HEK293 (cell line): Measurements from ENCODE around the gene CTTN.

Source experiments
- CTCF ChIA-PET: fragments of 350-600 bp; formaldehyde crosslinking; extraction: SDS; loops from one replicate; lab custom pipeline; 2021; ENCODE audit warnings: antibody characterized with exemption; lab: Yijun Ruan, JAX
- POLR2A ChIA-PET: fragments of 300-600 bp; formaldehyde crosslinking; extraction: SDS; loops from one replicate; lab custom pipeline; 2020; ENCODE audit warnings: antibody characterized with exemption, inconsistent platforms; lab: Yijun Ruan, JAX
- H3K27ac ChIP-seq: fragments of 200-500 bp; sonication (Bioruptor generic); 2 replicates; pipeline ENCODE4 v1.5.1; 2014; ENCODE audit warnings: low read depth, low read length, control low read depth, inconsistent platforms; ENCODE audit errors: extremely low read depth
- H3K36me3 ChIP-seq, 2 experiments: fragments of 200-500 bp in 1 of 2; sonication (Bioruptor generic) in 1 of 2; 1 replicate in 1 of 2; 2 replicates in 1 of 2; pipeline ENCODE4 v1.5.1; 2014 to 2017; ENCODE audit warnings: inconsistent platforms in 2 of 2, low read length in 2 of 2; ENCODE audit not compliant: control insufficient read depth in 2 of 2, insufficient read depth in 1 of 2
- H3K4me1 ChIP-seq: fragments of 200-500 bp; sonication (Bioruptor generic); 2 replicates; pipeline ENCODE4 v1.5.1; 2014; ENCODE audit warnings: mild to moderate bottlenecking, low read length, inconsistent platforms; ENCODE audit not compliant: control insufficient read depth, insufficient read depth
- H3K4me3 ChIP-seq: 2 replicates; pipeline ENCODE4 v1.5.1; 2011; ENCODE audit warnings: low read depth, mild to moderate bottlenecking, control low read depth, low read length, moderate library complexity
- H3K9me3 ChIP-seq: fragments of 200-500 bp; sonication (Bioruptor generic); 2 replicates; pipeline ENCODE4 v1.5.1; 2014; ENCODE audit warnings: low read depth, low read length, inconsistent platforms; ENCODE audit not compliant: control insufficient read depth, insufficient read depth
- EGR2 ChIP-seq: fragments of 450-650 bp; formaldehyde crosslinking; IDR thresholded peaks from 2 replicates; pipeline ENCODE4 v1.5.1; 2016; ENCODE audit warnings: low read depth, missing biosample characterization, missing genetic modification characterization
- GLIS2 ChIP-seq: fragments of 450-650 bp; formaldehyde crosslinking; IDR thresholded peaks from 2 replicates; pipeline ENCODE4 v1.5.1; 2016; ENCODE audit warnings: missing biosample characterization, missing genetic modification characterization
- KLF10 ChIP-seq: fragments of 450-650 bp; IDR thresholded peaks from 2 replicates; pipeline ENCODE4 v1.5.1; 2018; ENCODE audit warnings: missing biosample characterization, mild to moderate bottlenecking, missing genetic modification characterization
- KLF16 ChIP-seq: fragments of 450-650 bp; formaldehyde crosslinking; IDR thresholded peaks from 2 replicates; pipeline ENCODE4 v1.5.1; 2017; ENCODE audit warnings: missing biosample characterization, missing genetic modification characterization
- MZF1 ChIP-seq: fragments of 450-650 bp; formaldehyde crosslinking; IDR thresholded peaks from 2 replicates; pipeline ENCODE4 v1.5.1; 2017; ENCODE audit warnings: missing biosample characterization, missing genetic modification characterization, borderline replicate concordance
- OSR2 ChIP-seq: fragments of 450-650 bp; formaldehyde crosslinking; IDR thresholded peaks from 2 replicates; pipeline ENCODE4 v1.5.1; 2016; ENCODE audit warnings: missing biosample characterization, missing genetic modification characterization
- RBAK ChIP-seq: fragments of 450-650 bp; formaldehyde crosslinking; IDR thresholded peaks from 2 replicates; pipeline ENCODE4 v1.5.1; 2016; ENCODE audit warnings: missing biosample characterization, missing genetic modification characterization
- REPIN1 ChIP-seq: fragments of 450-650 bp; formaldehyde crosslinking; IDR thresholded peaks from 2 replicates; pipeline ENCODE4 v1.5.1; 2017; ENCODE audit warnings: missing biosample characterization, missing genetic modification characterization, low read depth
- SCRT2 ChIP-seq: fragments of 450-650 bp; formaldehyde crosslinking; IDR thresholded peaks from 2 replicates; pipeline ENCODE4 v1.5.1; 2016; ENCODE audit warnings: missing biosample characterization, missing genetic modification characterization
- SP3 ChIP-seq: fragments of 450-650 bp; formaldehyde crosslinking; IDR thresholded peaks from 2 replicates; pipeline ENCODE4 v1.5.1; 2016; ENCODE audit warnings: missing biosample characterization, missing genetic modification characterization
- WT1 ChIP-seq: fragments of 450-650 bp; formaldehyde crosslinking; IDR thresholded peaks from 2 replicates; pipeline ENCODE4 v1.5.1; 2016; ENCODE audit warnings: missing biosample characterization, missing genetic modification characterization
- ZBTB7A ChIP-seq: fragments of 450-650 bp; formaldehyde crosslinking; IDR thresholded peaks from 2 replicates; pipeline ENCODE4 v1.5.1; 2016; ENCODE audit warnings: low read depth, missing biosample characterization, missing genetic modification characterization
- ZBTB8A ChIP-seq: fragments of 450-650 bp; formaldehyde crosslinking; IDR thresholded peaks from 2 replicates; pipeline ENCODE4 v1.5.1; 2016; ENCODE audit warnings: missing biosample characterization, missing genetic modification characterization
- ZNF121 ChIP-seq: fragments of 450-650 bp; formaldehyde crosslinking; IDR thresholded peaks from 2 replicates; pipeline ENCODE4 v1.5.1; 2016; ENCODE audit warnings: missing biosample characterization, missing genetic modification characterization
- ZNF354C ChIP-seq: fragments of 450-650 bp; formaldehyde crosslinking; IDR thresholded peaks from 2 replicates; pipeline ENCODE4 v1.5.1; 2016; ENCODE audit warnings: missing biosample characterization, missing genetic modification characterization, low read depth, borderline replicate concordance
- ZNF394 ChIP-seq: fragments of 450-650 bp; formaldehyde crosslinking; IDR thresholded peaks from 2 replicates; pipeline ENCODE4 v1.5.1; 2016; ENCODE audit warnings: missing biosample characterization, missing genetic modification characterization, mild to moderate bottlenecking, moderate library complexity, borderline replicate concordance
- ZNF529 ChIP-seq: fragments of 450-650 bp; formaldehyde crosslinking; IDR thresholded peaks from 2 replicates; pipeline ENCODE4 v1.5.1; 2017; ENCODE audit warnings: missing genetic modification characterization, missing biosample characterization; ENCODE audit not compliant: insufficient replicate concordance
- ZNF544 ChIP-seq: fragments of 450-650 bp; formaldehyde crosslinking; IDR thresholded peaks from 2 replicates; pipeline ENCODE4 v1.5.0; 2017; ENCODE audit warnings: missing biosample characterization, missing genetic modification characterization
- ZNF548 ChIP-seq: fragments of 450-650 bp; formaldehyde crosslinking; IDR thresholded peaks from 2 replicates; pipeline ENCODE4 v1.5.1; 2016; ENCODE audit warnings: missing biosample characterization, missing genetic modification characterization
- ZNF560 ChIP-seq: fragments of 450-650 bp; formaldehyde crosslinking; IDR thresholded peaks from 2 replicates; pipeline ENCODE4 v1.5.1; 2017; ENCODE audit warnings: missing biosample characterization, missing genetic modification characterization, borderline replicate concordance
- ZNF571 ChIP-seq: fragments of 450-650 bp; formaldehyde crosslinking; IDR thresholded peaks from 2 replicates; pipeline ENCODE4 v1.5.0; 2017; ENCODE audit warnings: missing biosample characterization, missing genetic modification characterization
- ZNF585B ChIP-seq: fragments of 450-650 bp; formaldehyde crosslinking; IDR thresholded peaks from 2 replicates; pipeline ENCODE4 v1.5.1; 2016; ENCODE audit warnings: missing biosample characterization, missing genetic modification characterization
- ZNF701 ChIP-seq: fragments of 450-650 bp; formaldehyde crosslinking; IDR thresholded peaks from 2 replicates; pipeline ENCODE4 v1.5.1; 2016; ENCODE audit warnings: missing biosample characterization, missing genetic modification characterization
- ZNF777 ChIP-seq: fragments of 450-650 bp; formaldehyde crosslinking; IDR thresholded peaks from 2 replicates; pipeline ENCODE4 v1.5.1; 2017; ENCODE audit warnings: missing biosample characterization, missing genetic modification characterization, borderline replicate concordance
- TF ChIP-seq, protein P1 (sequence below): fragments of 450-650 bp; formaldehyde crosslinking; IDR thresholded peaks from 2 replicates; pipeline ENCODE4 v1.5.1; 2016; ENCODE audit warnings: missing biosample characterization, missing genetic modification characterization
- TF ChIP-seq, protein P2 (sequence below): fragments of 450-650 bp; formaldehyde crosslinking; IDR thresholded peaks from 2 replicates; pipeline ENCODE4 v1.5.1; 2016; ENCODE audit warnings: missing biosample characterization, missing genetic modification characterization
- TF ChIP-seq, protein P3 (sequence below): fragments of 450-650 bp; formaldehyde crosslinking; IDR thresholded peaks from 2 replicates; pipeline ENCODE4 v1.5.1; 2017; ENCODE audit warnings: missing biosample characterization, mild to moderate bottlenecking, missing genetic modification characterization, moderate library complexity
- TF ChIP-seq, protein P4 (sequence below): fragments of 450-650 bp; formaldehyde crosslinking; IDR thresholded peaks from 2 replicates; pipeline ENCODE4 v1.5.1; 2016; ENCODE audit warnings: missing biosample characterization, missing genetic modification characterization

Gene CTTN

GRCh38 chr11:70420496-70420895 lies 22.2 kb downstream of the CTTN start:
- ChIA-PET CTCF (no interaction called here), POLR2A (no interaction called here)
- Histone ChIP-seq H3K36me3 (peaks cover 4 to 94% of the 10 kb centered on the region in 2 experiments; a peak in 2 of 3 replicates), H3K27ac (no peak overlapping the region), H3K9me3 (no peaks in the 10 kb centered on the region), H3K4me1 (no peaks in the 10 kb centered on the region), H3K4me3 (no peak overlapping the region)
- TF ChIP-seq ZNF701 (tag by site-specific recombination), result no peak
- no peak for TF ChIP-seq ZNF560 (tag by site-specific recombination)
- no peak for TF ChIP-seq REPIN1 (tag by site-specific recombination)
- no peak for TF ChIP-seq MZF1 (tag by site-specific recombination)
- TF ChIP-seq, protein P1, sequence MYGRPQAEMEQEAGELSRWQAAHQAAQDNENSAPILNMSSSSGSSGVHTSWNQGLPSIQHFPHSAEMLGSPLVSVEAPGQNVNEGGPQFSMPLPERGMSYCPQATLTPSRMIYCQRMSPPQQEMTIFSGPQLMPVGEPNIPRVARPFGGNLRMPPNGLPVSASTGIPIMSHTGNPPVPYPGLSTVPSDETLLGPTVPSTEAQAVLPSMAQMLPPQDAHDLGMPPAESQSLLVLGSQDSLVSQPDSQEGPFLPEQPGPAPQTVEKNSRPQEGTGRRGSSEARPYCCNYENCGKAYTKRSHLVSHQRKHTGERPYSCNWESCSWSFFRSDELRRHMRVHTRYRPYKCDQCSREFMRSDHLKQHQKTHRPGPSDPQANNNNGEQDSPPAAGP (tag by site-specific recombination), result no peak
- TF ChIP-seq ZNF585B (tag by site-specific recombination), result no peak

DNA sequence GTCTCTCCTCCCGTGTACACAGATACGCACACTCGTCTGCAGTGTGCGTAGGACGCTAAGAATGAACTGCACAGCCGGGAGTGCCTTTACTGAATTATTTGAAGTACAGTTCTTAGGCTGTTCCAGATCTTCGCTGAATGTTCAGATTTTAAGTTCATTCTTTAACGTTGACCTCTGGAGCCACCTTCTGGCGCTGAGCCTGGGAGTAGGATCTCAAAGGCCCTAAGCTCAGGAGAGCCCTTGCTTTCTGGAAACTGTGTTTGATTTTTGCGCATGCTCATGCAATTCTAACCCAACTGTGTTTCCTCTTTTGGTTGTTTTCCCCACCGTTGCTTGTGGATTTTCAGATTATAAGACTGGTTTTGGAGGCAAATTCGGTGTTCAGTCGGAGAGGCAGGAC lies 22.8 kb downstream of the CTTN start:
- Histone ChIP-seq H3K4me1 (no peaks in the 10 kb centered on the region), H3K27ac (no peak overlapping the region), H3K9me3 (no peaks in the 10 kb centered on the region), H3K36me3 (peaks cover 4 to 92% of the 10 kb centered on the region in 2 experiments; a peak in 2 of 3 replicates), H3K4me3 (no peak overlapping the region)
- CTCF ChIA-PET, result no interaction called here
- POLR2A ChIA-PET, result no interaction called here
- TF ChIP-seq GLIS2 (tag by site-specific recombination) (no peak), ZNF394 (no peak), ZNF571 (no peak), ZNF529 (tag by site-specific recombination) (no peak), ZNF548 (tag by site-specific recombination) (no peak), ZNF354C (tag by site-specific recombination) (no peak), WT1 (tag by site-specific recombination) (no peak), ZNF701 (tag by site-specific recombination) (no peak), EGR2 (no peak), ZNF585B (tag by site-specific recombination) (no peak), RBAK (tag by site-specific recombination) (no peak)

- TF ChIP-seq ZNF777 (tag by site-specific recombination) (no peak), SP3 (tag by site-specific recombination) (no peak), KLF10 (tag by site-specific recombination) (no peak), ZNF544 (no peak), ZBTB7A (tag by site-specific recombination) (no peak), ZNF121 (tag by site-specific recombination) (no peak), SCRT2 (no peak), KLF16 (tag by site-specific recombination) (no peak), MZF1 (tag by site-specific recombination) (no peak), OSR2 (no peak), ZBTB8A (tag by site-specific recombination) (no peak)
- TF ChIP-seq, protein P2, sequence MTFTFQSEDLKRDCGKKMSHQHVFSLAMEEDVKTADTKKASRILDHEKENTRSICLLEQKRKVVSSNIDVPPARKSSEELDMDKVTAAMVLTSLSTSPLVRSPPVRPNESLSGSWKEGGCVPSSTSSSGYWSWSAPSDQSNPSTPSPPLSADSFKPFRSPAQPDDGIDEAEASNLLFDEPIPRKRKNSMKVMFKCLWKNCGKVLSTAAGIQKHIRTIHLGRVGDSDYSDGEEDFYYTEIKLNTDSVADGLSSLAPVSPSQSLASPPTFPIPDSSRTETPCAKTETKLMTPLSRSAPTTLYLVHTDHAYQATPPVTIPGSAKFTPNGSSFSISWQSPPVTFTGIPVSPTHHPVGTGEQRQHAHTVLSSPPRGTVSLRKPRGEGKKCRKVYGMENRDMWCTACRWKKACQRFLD (tag by site-specific recombination), result no peak
- TF ChIP-seq, protein P3, sequence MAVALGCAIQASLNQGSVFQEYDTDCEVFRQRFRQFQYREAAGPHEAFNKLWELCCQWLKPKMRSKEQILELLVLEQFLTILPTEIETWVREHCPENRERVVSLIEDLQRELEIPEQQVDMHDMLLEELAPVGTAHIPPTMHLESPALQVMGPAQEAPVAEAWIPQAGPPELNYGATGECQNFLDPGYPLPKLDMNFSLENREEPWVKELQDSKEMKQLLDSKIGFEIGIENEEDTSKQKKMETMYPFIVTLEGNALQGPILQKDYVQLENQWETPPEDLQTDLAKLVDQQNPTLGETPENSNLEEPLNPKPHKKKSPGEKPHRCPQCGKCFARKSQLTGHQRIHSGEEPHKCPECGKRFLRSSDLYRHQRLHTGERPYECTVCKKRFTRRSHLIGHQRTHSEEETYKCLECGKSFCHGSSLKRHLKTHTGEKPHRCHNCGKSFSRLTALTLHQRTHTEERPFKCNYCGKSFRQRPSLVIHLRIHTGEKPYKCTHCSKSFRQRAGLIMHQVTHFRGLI (tag by site-specific recombination), result no peak
- TF ChIP-seq, protein P4, sequence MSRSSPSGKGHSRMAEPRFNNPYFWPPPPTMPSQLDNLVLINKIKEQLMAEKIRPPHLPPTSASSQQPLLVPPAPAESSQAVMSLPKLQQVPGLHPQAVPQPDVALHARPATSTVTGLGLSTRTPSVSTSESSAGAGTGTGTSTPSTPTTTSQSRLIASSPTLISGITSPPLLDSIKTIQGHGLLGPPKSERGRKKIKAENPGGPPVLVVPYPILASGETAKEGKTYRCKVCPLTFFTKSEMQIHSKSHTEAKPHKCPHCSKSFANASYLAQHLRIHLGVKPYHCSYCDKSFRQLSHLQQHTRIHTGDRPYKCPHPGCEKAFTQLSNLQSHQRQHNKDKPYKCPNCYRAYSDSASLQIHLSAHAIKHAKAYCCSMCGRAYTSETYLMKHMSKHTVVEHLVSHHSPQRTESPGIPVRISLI (tag by site-specific recombination), result no peak
- peaks cover 0 to 85% of the 10 kb centered on the region in 2 experiments; a peak in 2 of 3 replicates for H3K36me3 ChIP-seq
- POLR2A ChIA-PET, result no interaction called here
Measured at GRCh38 chr11:70422692-70423522, 24.6 kb downstream of the CTTN start.

More at GRCh38 chr11:70422692-70423522, 24.6 kb downstream of the CTTN start:
- Histone ChIP-seq H3K27ac (no peak overlapping the region), H3K9me3 (no peaks in the 10 kb centered on the region), H3K4me3 (no peak overlapping the region), H3K4me1 (no peaks in the 10 kb centered on the region)
- CTCF ChIA-PET, result interaction anchor here (0.5 to 0.6 kb wide), 2 partner anchors 19 to 1153 kb away, joined by 4 to 6 read pairs; no protein-coding TSS in a partner anchor
